Activated CD8-positive, alpha-beta memory T cell treated with anti-CD3 and anti-CD28 coated beads, Interleukin-2, amount 50 U/mL, for 1 hour (primary cell): ENCODE data around the gene GPX4.

Experiments
- DNase-seq: peaks from one replicate; pipeline ENCODE4 v3.0.0-alpha.2; 2020; ENCODE audit errors: extremely low read depth

The GPX4 gene

DNA sequence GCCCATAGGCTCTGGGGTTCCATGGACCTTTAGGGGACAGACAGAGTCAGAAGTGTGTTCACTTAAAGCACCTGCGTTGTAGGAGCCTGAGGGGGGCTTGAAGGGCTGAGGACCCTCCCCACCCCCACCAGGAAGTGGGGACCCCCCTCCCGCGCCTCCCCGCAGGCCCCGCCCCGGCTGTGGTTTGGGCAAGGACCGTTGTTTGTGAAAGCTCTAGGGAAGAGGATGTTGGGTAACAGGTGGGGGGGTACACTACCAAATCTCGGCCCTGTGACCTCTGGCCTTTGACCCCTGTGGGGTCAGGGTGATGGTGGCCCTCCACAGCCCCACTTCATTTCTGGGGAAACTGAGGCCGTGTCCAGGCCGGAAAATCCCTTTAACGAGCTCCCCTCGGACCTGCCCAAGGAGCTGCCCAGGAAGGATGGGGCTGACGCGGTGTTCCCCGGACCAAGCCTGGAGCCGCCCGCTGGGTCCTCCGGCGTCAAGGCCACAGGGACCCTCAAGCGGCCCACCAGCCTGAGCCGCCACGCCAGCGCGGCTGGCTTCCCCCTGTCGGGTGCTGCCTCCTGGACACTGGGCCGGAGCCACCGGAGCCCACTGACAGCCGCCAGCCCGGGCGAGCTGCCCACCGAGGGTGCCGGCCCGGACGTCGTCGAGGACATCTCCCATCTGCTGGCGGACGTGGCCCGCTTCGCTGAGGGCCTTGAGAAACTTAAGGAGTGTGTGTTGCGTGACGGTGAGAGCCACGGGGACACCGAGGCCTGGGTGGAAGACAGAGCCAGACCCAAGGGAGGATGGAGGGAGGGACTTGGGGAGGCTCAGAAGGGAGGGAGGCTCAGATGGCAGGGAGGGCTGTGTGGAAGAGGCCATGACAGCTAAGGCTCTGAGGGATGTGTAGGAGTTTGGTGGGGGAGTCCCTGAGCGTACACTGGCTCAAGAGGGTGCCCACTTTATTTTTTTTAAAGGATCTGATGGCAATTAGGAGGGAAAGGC lies 35.5 kb upstream of the GPX4 start:
- DNase-seq: no peak

DNA sequence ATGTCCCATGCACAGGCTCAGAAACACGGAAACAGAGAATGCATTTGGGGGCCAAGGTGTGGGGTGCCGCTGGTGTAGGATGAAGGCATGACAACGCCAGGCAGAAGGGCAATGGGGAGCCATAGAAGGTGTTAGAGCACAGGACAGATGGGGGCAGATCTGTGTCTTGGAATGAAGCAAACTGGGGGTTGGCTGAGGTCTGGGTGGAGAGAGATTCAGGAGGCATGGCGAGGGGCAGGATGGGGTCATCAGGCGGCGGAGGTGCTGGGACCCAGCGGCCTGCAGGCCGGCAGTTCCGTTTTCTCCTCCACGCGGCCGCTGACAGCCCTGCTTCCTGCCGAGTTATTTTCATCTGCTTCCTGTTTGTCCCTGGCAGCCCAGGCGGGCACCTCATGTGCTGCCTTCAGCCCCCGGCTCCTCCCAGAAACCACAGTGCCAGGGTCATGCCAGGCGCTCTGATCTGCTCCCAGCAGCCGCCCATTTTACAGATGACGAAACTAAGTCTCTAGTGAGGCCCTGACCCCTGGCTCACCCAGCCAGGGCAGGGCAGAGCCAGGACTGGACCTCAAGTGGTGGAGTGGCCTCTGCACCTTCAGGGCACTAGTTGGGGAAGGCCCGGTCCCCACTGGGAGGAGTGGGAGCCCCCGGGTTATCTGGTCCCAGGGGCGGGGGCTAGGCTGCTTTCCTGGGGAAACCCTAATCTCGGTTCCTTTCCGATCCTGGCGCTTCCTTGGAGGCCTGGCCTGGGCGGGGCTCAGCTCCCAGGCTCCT lies 34.6 kb upstream of the GPX4 start:
- DNase-seq: no peak

DNA sequence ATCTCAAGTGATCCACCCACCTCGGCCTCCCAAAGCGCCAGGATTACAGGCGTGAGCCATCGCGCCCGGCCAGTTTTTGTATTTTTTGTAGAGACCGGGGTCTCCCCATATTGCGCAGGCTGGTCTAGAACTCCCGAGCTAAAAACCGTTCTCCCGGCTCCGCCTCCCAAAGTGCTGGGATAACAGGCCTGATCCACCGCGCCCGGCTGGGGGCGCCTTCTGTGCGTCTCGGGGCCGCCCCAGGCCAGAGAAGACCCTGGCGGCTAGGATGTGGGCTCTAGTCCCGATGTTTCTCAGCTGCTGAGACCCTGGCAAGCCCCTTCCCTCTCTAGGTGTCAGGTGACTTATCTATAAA lies 33.2 kb upstream of the GPX4 start:
- DNase-seq: no peak

DNA sequence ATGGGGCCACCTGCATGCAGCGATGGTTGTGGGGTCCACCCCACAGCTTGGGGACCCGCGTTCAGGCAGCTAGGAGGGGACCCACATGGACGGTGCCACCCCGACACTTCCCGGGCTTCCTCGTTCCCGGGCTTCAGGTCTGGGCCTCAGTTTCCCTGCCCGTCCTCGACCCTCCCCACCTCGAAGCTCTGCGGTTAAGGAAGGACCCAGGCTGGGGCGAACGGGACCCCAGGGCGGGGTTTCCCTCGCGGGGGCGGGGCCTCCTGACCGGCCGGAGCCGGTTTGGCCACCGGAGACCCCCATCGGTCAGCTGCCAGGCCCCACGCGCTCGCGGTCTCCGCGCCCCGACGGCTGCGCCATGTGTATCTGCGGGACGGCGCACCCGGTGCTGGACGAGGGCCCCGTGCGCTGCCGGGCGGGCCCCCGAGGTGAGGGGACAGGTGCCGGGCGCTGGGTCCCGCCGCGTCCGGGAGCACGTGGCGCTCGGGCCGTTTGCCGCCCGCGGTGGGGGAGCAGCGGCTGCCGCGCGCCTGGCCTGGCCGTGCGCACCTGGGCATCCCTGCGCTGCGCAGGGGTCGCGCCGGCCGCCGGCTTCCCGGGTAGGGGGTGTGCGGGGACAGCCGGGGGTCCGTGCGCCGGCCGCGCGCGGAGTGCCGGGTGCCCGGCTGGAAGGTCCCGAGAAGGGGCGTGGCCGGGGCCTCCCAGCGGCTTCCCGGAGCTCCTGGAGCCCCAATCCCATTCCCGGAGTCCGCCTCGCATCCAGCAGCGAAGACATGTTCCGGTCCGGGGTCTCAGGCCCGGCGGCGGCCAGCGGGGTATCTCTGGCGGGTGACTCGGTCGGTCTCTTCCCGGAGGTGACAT lies 32.6 kb upstream of the GPX4 start:
- DNase-seq: no peak

DNA sequence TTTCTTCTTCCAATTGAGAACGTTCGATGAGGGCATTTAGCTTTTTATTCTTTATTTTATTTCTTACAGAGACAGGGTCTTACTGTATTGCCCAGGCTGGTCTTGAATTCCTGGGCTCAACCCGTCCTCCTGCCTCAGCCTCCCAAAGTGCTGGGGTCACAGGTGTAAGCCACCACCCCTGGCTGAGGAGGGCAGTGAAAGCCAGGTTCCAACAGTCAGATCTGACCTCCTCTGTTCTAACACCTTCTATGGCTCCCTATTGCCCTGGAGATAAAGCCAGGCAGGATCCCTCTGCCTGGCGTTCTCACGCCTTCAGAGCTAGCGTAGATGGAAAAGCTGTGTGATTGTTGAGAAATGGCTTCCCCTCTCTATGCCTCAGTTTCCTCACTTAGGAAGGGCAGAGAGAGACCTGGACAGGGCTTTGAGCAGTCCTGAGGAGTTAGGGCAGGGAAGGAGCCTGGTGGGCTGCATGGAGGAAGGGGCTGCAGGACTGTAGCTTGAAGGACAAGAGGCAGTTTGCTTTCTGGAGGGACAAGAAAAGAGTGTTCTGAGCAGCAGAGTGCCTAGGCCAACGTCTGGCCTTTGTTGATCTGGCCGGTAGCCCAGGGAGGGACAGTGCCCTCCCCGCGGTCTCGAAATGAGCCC lies 31.3 kb upstream of the GPX4 start:
- no peak for DNase-seq

DNA sequence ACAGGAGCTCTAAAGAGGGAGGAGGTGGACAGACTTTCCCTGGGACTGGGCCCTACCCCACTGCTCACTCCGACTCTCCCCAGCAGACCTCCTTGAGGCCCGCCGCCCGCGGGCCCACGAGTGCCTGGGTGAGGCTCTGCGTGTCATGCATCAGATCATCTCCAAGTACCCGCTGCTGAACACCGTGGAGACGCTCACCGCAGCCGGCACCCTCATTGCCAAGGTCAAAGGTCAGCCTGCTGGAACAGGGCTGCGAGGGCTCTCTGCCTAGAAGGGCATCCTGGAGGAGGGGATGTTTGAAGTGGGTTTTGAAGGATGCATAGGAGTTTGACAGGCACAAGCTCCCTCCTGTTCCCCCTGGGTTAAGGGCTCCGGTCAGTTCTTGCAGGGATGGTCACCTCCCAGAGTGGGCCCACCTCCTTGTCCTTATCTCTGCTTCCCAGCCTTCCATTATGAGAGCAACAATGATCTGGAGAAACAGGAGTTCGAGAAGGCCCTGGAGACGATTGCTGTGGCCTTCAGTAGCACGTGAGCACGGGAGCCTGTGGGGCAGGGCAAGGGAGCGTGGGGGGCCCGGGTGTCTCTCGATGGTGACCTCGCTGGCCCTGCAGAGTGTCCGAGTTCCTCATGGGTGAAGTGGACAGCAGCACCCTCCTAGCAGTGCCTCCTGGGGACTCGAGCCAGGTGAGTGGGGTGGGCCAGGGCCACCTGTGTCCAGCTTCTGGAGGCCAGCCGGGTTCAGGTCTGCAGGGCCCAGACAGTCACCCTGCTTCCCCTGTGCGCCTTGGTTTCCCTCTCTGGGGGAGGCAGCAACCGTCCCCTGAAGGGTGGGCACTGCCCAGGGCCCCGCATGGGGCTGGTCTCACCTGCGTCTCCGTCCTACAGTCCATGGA lies 30.5 kb upstream of the GPX4 start:
- DNase-seq: no peak

DNA sequence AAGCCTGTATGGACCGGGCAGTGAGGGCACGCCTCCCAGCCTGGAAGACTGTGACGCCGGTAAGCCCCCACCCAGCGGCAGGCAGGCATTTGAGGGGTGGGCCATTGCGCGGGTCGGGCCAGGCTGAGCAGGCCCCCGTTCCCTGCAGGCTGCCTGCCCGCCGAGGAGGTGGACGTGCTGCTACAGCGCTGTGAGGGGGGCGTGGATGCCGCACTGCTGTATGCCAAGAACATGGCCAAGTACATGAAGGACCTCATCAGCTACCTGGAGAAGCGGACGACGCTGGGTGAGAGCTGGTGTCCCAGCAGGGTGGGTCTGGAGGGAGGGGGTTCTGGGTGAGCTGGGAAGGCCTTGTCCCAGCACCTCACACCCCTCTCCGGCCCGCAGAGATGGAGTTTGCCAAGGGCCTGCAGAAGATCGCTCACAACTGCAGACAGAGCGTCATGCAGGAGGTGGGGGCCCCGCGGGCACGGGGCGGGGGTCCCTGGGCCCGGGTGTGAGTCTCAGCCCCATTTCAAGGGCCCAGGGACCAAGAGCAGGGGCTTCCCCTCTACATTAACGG lies 29.8 kb upstream of the GPX4 start:
- DNase-seq: no peak

DNA sequence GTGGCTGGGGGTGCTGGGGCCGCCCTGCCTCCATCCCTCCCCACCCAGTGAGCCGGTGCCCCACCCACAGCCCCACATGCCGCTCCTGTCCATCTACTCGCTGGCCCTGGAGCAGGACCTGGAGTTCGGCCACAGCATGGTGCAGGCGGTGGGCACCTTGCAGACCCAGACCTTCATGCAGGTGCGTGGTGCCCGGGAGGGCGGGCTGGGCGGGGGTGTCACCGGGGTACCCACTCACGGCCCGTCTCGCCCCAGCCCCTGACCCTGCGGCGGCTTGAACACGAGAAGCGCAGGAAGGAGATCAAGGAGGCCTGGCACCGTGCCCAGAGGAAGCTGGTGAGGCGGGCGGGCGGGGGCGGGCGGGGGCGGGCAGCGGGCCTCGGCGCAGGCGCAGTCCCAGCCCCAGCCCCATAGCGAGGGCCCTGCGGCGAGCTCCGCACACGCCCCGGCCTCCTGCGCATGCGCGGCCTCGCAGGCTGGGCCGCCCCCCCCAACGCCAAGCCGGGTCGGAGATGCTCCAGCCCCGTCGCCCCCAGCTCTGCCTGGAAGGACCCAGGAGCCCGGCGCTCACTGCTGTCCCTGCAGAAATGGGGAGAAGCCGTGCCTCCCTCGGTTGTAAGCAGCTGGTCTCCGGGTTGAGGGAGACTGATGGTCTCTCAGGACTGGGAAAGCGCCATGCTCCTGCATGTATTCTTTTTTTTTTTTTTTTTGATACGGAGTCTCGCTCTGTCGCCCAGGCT lies 29.1 kb upstream of the GPX4 start:
- DNase-seq: peak; percentile 99

DNA sequence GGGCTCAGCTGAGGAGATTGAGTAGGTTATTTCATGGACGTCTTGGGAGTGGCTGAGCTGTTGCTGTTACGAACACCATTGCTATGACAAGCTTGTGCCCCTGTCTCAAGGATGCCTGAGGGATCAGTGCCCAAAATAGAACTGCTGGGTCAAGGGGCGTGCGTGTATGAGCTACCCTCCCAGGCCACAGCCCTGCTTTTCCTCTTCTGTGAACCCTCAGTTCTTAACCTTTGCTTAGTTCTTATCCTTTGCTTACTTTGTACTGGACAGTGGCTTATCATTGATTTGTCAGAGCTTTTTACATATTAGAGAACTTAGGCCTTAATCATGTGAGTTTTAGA lies 27.8 kb upstream of the GPX4 start:
- no peak for DNase-seq

DNA sequence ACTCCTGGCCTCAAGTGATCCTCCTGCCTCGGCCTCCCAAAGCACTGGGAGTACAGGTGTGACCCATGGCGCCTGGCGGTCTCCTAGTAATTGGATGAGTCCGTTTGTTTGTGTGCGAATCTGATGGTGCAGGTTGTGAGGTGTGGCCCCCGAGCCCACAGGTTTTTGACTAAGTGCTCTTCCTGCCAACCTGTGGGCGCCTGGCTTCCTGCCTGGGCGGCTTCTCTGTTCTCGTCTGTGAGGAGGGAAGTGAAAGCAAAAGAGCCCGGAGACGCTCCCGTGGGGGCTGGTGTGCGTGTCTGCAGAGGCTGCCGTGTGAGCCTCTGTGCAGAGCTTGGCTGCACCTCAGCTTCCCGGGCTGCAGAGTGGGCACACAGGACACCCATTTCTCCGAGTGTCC lies 26.8 kb upstream of the GPX4 start:
- DNase-seq: peak; percentile 90

DNA sequence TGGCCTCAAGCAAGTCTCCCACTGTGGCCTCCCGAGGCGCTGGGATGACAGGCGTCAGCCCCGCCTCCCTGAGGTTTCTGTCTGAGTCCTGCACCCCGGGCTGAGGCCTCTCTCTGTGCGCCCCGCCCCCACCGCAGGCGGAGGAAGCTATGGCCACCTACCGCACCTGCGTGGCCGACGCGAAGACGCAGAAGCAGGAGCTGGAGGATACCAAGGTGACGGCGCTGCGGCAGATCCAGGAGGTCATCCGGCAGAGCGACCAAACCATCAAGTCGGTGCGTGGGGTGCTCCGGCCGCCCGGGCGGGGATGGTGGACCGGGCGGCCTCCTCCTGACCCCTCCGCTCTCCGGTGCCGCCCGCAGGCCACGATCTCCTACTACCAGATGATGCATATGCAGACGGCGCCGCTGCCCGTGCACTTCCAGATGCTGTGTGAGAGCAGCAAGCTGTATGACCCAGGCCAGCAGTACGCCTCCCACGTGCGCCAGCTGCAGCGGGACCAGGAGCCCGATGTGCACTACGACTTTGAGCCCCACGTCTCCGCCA lies 24.2 kb upstream of the GPX4 start:
- DNase-seq: no peak

DNA sequence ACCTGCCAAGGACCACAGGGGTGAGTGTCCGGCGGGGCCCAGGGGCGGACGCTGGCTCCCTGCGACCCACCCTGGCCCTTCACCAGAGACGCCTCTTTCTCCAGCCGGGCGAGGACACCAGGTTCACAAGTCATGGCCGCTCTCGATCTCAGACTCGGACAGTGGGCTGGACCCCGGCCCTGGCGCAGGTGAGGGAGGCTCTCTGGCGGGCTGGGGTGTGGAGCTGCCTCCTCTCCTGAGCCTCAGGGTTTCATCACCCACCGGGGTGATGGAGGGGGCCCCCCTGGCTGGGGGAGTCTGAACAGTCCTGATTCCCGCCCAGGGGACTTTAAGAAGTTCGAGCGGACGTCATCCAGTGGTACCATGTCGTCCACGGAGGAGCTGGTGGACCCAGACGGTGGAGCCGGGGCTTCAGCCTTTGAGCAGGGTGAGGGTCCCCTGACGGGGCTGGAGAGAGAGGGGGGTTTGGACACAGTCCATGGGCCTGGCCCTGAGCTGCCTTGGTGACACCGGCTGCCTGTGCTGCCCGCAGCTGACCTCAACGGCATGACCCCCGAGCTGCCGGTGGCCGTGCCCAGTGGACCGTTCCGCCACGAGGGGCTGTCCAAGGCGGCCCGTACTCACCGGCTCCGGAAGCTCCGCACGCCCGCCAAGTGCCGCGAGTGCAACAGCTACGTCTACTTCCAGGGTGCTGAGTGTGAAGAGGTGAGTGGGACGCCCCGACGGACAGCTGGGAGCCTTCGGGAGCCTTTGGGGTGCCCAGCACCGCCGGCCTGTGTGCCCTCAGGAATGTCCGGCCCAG lies 23.2 kb upstream of the GPX4 start:
- DNase-seq: no peak

DNA sequence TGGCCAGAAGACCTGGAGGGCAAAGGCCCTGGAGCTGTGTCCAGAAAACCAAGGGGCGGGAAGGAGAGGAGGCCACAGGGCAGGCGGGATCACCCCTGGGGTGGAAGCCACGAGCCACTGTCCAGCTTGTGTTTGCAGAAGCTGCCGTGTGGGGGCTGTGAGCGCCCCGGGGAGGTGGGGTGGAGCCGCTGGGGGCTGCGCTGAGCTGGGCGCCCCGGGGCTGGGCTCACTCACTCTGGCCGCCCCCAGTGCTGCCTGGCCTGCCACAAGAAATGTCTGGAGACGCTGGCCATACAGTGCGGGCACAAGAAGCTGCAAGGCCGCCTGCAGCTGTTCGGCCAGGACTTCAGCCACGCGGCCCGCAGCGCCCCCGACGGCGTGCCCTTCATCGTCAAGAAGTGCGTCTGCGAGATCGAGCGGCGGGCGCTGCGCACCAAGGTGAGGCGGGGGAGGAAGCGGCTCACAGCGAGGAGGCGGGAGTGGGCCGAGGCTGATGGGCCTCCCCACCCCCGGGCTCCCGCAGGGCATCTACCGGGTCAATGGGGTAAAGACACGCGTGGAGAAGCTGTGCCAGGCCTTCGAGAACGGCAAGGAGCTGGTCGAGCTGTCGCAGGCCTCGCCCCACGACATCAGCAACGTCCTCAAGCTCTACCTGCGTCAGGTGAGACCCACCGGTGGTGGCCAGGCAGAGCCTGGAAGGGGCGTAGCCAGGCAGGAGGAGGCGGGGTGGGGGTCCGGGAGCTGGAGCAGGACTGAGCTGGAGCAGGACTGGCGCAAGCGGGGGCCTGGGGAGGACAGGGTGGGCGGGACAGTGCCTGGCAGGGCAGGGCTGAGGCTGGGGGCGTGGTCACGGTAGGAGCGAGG lies 22.3 kb upstream of the GPX4 start:
- no peak for DNase-seq

DNA sequence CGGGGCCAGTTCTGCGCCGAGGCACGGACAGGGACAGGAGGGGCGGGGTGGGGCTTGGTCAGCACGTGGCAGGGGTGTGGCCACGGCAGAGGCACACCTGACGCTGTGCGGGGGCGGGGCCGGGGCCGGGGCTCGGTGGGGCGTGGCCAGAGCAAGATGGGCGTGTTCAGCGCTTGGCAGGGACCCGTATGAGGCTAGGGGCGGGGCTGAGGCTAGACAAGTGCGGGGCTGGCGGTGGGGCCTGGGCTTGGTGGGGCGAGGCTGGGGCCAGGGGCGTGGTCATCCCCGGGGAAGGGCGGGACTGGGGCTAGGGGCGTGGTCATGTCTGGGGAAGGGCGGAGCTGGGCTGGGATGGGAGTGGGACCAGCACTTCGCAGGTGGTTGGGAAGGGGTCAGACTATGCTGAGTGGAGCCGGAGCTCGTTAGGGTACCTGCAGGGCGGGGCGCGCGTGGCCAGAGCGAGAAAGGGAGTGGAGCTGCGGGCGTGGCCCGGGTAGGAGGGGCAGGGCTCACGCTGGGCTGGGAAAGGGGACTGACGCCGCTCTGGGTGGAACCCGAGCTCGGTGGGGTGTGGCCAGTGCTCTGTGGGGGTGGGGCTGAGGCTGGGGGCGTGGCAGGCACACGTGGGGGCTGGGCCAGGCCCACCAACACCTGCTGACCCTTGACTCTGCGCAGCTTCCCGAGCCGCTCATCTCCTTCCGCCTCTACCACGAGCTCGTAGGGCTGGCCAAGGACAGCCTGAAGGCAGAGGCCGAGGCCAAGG lies 21.4 kb upstream of the GPX4 start:
- peak; percentile 66 for DNase-seq

DNA sequence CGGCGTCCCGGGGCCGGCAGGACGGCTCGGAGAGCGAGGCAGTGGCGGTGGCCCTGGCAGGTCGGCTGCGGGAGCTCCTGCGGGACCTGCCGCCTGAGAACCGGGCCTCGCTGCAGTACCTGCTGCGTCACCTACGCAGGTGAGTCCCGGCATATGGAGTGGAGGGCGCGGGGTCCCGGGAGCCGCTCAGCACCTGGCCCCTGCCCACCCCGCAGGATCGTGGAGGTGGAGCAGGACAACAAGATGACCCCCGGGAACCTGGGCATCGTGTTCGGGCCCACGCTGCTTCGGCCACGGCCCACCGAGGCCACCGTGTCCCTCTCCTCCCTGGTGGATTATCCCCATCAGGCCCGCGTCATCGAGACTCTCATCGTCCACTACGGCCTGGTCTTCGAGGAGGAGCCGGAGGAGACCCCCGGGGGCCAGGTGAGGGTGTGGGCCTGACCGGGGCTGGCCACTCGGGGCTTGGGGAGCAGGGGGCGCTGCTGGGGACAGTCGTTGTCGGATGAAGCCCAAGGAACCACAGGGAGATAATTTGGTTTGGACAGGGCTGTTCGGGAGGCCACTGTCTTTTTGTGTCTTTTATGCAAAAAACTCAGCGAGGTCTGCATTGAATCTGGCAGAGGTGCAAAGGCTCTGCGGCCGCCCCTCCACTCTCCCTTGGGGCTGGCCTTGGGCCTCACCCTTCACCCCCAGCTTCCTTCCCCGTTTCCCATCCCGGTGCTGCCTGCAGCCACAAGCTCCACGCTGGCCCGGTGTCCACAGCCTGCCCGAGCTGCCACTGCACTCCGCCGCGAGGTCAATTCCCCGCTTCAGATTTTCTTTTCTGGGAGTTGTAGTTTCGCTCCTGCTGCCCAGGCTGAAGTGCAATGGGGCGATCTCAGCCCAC lies 20.6 kb upstream of the GPX4 start:
- no peak for DNase-seq
